Measurements from ENCODE around the gene MOB2.

DNA sequence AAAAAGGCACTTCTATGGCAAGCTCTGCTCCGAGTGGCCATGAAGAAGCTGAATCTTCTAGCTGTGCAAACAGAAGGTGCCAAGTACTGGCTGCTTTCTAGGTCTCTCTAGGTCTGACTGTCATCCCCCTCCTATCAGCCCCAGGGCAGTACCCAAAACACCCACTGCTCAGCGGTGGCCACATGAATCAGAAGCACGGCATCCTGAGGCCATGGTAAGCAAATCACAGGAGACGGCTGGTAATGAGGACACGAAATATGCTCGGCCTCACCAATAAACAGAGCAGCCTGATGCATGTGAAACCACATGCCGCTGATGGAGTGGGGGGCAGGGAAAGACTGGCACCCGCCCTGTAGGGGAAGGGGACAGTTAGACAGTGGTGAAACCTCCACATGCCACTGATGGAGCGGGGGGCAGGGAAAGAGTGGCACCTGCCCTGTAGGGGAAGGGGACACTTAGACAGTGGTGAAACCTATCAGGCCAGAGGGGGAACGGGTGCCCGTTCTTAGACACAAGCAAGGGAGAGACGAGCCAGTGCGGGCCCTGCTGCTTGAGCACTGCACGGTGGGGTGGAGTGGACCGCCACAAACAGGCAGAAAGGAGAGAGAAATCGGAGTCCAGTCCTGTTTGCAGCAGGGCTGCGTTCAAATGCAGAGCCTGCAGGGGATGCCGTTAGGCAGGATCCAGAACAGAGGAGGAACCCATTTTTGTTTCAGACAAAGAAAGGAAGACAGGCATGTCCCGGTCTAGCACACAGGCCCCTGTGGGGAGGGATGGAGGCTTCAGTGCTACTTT, 29.9 kb upstream of the MOB2 start:
- TF ChIP-seq, protein P1, sequence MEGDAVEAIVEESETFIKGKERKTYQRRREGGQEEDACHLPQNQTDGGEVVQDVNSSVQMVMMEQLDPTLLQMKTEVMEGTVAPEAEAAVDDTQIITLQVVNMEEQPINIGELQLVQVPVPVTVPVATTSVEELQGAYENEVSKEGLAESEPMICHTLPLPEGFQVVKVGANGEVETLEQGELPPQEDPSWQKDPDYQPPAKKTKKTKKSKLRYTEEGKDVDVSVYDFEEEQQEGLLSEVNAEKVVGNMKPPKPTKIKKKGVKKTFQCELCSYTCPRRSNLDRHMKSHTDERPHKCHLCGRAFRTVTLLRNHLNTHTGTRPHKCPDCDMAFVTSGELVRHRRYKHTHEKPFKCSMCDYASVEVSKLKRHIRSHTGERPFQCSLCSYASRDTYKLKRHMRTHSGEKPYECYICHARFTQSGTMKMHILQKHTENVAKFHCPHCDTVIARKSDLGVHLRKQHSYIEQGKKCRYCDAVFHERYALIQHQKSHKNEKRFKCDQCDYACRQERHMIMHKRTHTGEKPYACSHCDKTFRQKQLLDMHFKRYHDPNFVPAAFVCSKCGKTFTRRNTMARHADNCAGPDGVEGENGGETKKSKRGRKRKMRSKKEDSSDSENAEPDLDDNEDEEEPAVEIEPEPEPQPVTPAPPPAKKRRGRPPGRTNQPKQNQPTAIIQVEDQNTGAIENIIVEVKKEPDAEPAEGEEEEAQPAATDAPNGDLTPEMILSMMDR (conservative IDR thresholded peaks at IDR 0.05; ENCODE audit: low read length): no peak
- no peak for TF ChIP-seq EZH2phosphoT487 (IDR thresholded peaks at IDR 0.05; ENCODE audit: borderline replicate concordance, low read depth, low read length)
